Kidney epithelial cell (primary cell): ENCODE results near the gene SFRP5. TPM values are rescaled to one million over a fixed set of nuclear protein-coding genes. Genes with fewer than 3 reads are reported as not detected.

Experiments used
- DNase-seq: peaks from one replicate; pipeline ENCODE4 v3.0.0-alpha.2; 2010; ENCODE audit warnings: low read depth
- H3K27me3 ChIP-seq: 2 replicates; pipeline ENCODE4 v1.6.0; 2011; ENCODE audit warnings: low read length; ENCODE audit not compliant: control insufficient read depth, insufficient read depth
- H3K36me3 ChIP-seq: 2 replicates; pipeline ENCODE4 v1.5.1; 2011; ENCODE audit warnings: low read length; ENCODE audit not compliant: control insufficient read depth, insufficient read depth
- H3K4me3 ChIP-seq: 2 replicates; pipeline ENCODE4 v1.5.1; 2011; ENCODE audit warnings: low read depth, mild to moderate bottlenecking, control low read depth, low read length
- CTCF ChIP-seq: IDR thresholded peaks from 2 replicates; pipeline ENCODE4 v1.5.1; 2011; ENCODE audit warnings: mild to moderate bottlenecking, moderate library complexity, low read length, control low read depth, inconsistent platforms; ENCODE audit not compliant: insufficient read depth, poor library complexity, severe bottlenecking
- total RNA-seq: library from RNA; depleted of rRNA; stranded (reverse); fragments of >200 nt; gene quantifications from 2 replicates; pipeline ENCODE4 v1.2.3, GENCODE V29; 2015

The SFRP5 gene
- total RNA-seq, 1 donor from 2014 or later = not detected

- TF ChIP-seq CTCF = no peak
- Histone ChIP-seq H3K4me3 (peak overlapping the region; percentile 31), H3K36me3 (no peaks in the 10 kb centered on the region), H3K27me3 (peaks cover 49% of the 10 kb centered on the region)
- DNase-seq = no peak
These were observed 526 bp downstream of the SFRP5 start for GRCh38 chr10:97771055-97771891.

GRCh38 chr10:97770255-97770654, 1.5 kb downstream of the SFRP5 start:
- no peaks in the 10 kb centered on the region for H3K36me3 ChIP-seq
- TF ChIP-seq CTCF = no peak
- no peak overlapping the region for H3K4me3 ChIP-seq
- peaks cover 49% of the 10 kb centered on the region for H3K27me3 ChIP-seq
- DNase-seq = no peak

GRCh38 chr10:97768322-97769315, 3.2 kb downstream of the SFRP5 start:
- TF ChIP-seq CTCF = no peak

DNA sequence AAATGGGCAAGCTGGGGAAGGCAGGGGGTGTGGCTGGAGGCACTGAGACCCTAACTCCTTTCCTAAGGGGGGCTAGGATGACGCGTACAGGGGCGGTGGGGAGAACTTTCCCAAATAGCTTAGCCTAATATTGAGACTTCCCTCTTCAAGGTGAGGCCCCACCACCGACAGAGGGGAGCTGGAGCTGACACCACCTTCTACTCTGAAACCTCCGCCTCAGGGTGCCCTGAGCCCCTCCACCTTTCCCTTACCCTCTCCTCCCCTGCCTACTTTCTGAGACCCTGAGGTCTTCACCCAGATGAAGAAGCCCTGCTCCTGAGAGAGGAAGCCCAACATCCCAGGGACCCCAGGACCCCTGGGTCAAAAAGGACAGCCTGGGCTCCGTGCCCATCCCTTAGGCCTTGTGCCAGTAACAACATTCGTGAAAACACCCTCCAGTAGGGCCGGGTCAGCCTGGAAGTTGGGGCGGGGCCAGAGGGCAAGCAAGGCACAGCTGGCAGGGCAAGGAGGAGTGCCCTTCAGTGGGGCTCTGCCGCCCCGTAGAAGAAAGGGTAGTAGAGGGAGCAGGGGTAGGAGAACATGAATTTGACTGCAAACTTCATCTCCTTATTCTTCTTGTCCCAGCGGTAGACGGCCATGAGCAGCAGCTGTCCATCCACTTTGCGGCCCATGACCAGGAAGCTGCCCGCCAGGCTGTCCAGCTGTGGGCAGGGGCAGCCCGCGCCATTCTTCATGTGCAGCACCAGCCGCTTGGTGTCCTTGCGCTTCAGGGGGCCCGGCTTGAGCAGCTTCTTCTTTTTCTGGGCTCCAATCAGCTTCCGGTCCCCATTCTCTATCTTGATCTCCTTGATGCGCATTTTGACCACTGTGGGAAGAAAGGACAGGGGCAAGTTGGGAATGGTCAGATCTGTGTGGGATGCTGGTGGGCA, 4.5 kb downstream of the SFRP5 start:
- Histone ChIP-seq H3K36me3 (no peaks in the 10 kb centered on the region), H3K27me3 (peaks cover 28% of the 10 kb centered on the region), H3K4me3 (no peak overlapping the region)
- TF ChIP-seq CTCF = no peak
- no peak for DNase-seq

More at GRCh38 chr10:97768322-97769315, 3.2 kb downstream of the SFRP5 start:
- no peaks in the 10 kb centered on the region for H3K36me3 ChIP-seq
- no peak overlapping the region for H3K4me3 ChIP-seq
- no peak for DNase-seq
- H3K27me3 ChIP-seq = peaks cover 41% of the 10 kb centered on the region

- Histone ChIP-seq H3K36me3 (no peaks in the 10 kb centered on the region), H3K27me3 (peaks cover 20% of the 10 kb centered on the region), H3K4me3 (no peak overlapping the region)
- DNase-seq = no peak
- TF ChIP-seq CTCF = no peak
These were observed 5.5 kb downstream of the SFRP5 start for GRCh38 chr10:97766106-97766810.
